ENCODE data around the gene PLPPR3.

Gene PLPPR3, protein sequence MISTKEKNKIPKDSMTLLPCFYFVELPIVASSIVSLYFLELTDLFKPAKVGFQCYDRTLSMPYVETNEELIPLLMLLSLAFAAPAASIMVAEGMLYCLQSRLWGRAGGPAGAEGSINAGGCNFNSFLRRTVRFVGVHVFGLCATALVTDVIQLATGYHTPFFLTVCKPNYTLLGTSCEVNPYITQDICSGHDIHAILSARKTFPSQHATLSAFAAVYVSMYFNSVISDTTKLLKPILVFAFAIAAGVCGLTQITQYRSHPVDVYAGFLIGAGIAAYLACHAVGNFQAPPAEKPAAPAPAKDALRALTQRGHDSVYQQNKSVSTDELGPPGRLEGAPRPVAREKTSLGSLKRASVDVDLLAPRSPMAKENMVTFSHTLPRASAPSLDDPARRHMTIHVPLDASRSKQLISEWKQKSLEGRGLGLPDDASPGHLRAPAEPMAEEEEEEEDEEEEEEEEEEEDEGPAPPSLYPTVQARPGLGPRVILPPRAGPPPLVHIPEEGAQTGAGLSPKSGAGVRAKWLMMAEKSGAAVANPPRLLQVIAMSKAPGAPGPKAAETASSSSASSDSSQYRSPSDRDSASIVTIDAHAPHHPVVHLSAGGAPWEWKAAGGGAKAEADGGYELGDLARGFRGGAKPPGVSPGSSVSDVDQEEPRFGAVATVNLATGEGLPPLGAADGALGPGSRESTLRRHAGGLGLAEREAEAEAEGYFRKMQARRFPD

DNA sequence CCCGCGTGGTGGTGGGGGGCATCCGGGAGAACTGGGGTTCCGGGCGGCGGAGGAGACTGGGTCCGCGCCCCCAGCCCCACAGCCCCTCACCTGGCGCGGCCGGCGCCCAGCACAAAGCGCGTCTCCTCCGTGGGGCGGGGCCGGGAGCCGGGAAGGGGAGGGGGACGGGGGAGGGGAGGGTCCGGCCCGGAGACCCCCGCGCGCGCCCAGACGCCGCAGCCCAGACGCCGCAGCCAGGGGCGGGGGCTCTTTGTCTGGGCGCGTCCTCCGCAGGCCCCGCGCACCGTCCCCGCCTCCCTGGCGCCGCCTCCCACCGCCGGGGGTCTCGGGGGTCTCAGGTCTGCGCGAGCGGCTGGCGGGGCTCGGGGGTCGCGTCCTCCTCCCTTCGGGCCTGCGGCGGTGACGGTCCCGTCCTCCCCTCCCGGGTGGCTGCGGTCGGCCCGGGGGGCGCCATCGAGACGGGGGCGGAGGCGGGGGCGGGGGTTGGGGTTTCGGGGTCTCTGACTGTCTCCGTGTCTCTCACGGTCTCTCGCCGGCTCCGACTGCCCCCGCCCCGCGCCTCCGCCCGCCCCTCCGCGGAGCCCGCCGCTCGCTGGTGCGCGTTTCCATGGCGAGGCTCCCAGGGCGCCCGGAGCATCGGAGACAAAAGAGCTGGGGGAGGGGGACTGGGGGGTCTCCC, at the start of gene PLPPR3:
Gene PLPPR3 (minus strand): TSS at position 131 of the 679 bp plus-strand sequence. CDS start 396 bp downstream, outside the sequence.
- no peak for DNase-seq

DNA sequence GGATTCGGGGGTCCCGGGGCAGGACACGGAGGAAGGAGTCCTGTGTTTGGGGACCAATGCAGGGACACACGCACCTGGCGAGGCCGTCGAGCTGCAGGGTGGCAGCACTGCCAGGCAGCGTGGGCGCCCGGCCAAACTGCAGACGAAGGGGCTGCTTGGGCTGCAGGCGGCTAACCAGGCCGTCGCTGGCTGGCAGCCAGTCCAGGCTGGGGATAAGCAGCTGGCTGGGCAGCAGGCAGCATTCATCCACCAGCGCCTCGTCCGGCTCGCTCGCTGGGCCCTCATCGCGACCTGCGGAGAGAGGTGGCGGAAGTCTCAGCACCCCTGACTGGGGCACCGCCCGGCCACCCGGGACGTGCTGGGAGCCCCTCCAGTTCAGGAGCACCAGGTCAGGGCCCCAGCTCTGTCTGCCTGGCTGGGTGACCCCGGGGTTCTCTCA, 49.2 kb upstream of the PLPPR3 start:
- no peak for DNase-seq

DNA sequence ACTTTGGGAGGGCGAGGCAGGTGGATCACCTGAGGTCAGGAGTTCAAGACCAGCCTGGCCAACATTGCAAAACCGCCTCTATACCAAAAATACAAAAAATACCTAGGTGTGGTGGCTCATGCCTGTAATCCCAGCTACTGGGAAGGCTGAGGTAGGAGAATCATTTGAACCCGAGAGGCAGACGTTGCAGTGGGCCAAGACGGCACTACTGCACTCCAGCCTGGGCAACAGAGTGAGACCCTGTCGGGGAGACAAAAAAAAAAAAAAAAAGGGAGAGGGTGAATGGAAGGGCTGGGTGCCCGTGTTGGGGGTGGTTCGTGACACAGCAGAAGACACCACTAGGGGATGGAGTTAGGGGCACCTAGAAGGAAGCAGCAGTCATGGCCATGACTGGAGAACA, 48.6 kb upstream of the PLPPR3 start:
- no peak for DNase-seq

DNA sequence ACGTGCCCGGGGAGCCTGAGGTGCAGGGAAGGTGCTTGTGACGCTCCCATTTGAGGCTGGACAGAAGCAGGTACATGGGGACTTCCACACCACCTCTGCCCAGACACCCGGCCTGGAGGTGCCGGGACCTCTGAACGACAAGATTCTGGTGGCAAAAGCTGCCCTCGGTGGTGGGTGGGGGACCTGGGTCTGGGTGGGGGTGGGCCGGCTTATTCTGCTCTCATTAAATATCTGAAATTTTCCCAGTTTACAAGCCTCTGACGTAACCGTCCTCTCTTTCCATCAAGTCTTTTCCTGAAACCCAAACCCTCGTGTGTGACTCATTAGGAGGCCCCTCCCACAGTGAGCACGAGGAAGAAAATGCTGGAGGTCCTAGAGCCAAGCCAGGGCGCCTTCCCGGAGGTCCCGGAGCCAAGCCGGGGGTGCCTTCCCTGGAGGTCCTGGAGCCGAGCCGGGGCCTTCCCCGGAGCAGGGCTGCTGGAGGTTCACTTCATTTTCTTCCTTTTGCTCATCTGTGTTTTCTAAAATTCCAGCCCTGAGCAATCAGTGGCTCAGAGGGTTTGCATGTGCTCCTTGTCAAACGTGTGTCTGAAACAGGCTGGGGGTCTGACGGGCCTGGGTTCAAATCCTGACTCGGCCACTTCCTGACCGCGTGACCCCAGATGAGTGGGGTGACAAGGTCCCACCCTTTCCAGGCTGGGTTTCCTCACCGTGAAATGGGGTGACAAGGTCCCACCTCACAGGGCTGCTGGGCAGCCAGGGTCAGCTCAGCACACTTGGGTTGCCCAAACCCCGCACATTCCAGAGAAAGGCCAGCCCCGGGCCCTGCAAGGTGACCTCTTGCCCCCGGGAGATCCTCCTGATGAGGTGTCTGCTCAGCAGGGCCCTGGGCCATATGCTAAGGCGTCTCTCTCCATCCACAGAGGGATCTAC, 47.8 kb upstream of the PLPPR3 start:
- DNase-seq: peak in 1 of 2 donors; percentile 28

DNA sequence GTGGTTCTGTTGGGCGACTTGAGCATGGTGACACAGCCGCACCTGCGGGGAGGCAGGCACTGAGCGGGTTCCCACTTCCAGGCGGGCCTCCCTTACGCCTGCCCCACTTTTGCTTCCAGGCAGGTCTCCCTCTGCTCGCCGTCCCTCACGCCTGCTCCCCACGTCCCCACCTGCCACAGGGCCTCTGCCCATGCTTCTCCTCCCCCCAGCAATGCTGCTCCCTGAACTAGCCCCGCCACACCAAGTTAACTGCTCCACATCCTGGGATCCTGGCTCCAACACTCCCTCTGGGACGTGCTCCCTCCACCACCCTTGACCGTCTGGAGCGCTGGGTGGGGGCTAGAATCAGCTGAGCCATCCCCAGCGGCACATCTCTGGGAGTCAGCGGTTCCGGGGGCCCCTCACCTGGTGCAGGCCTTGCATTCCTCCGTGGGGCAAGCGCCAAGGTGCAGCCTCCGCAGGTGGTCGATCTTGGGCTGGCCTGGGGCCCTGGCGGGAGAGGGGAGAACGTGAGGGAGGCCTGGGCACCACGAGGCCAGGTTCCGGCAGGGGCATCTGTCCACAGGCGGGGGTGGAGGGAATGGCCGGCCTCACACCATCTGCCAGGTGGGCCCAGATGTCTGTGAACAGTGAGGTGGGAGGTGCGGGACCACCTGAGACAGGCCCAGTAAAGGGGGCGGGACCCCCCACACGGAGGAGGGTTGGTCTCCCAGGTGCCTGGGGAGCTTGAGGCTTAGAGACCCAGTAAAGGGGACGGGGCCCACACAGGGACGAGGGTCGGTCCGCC, 46.9 kb upstream of the PLPPR3 start:
- no peak for DNase-seq

DNA sequence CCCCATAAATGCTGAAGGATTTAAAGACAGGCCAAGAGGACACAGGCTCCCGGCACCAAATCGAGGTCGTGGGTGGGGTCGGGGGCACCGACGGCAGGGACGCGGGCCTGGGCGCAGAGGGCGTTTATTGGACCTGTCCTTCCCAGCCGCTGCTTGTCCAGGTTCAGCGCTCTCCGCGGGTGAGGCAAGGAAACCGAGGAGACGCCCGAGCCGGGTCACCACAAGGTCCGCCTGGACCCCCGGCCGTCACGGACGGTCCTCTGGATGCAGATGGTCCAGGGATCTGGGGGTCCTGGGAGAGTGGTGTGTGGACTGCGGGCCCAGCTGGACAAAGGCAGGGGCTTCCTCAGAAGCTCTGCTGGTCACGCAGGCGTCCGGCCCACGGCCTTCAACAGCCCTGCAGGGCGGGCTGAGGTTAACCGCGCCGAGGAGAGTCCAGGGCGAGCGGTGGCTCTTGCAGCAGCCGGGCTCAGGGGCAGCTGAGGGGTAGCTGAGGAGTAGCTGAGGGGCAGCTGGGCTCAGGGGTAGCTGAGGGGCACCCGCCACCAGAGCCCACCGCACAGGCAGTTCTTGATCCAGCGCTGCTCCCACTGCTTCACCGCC, 46.2 kb upstream of the PLPPR3 start:
- no peak for DNase-seq

DNA sequence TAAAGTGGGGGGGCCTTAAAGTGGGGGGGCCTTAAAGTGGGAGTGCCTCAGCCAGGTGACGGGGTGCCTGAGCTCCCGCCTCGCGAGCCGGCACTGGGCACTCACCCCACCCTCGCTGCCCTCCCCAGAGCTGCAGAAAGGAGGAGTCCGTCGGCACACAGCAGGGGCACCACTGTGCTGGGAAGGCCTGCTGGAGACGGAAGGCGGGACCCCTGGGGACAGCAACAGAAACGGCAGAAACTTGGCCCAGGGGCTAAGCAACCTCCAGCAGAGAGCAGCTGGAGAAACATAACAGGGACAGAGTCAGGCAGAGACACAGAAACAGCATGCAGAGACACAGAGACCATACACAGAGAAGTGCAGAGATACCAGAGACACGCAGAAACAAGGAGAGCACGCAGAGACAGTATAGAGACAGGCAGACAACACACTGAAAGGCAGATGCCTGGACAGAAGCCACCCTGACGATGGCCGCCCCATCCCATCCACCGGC, 45.6 kb upstream of the PLPPR3 start:
- DNase-seq: no peak

DNA sequence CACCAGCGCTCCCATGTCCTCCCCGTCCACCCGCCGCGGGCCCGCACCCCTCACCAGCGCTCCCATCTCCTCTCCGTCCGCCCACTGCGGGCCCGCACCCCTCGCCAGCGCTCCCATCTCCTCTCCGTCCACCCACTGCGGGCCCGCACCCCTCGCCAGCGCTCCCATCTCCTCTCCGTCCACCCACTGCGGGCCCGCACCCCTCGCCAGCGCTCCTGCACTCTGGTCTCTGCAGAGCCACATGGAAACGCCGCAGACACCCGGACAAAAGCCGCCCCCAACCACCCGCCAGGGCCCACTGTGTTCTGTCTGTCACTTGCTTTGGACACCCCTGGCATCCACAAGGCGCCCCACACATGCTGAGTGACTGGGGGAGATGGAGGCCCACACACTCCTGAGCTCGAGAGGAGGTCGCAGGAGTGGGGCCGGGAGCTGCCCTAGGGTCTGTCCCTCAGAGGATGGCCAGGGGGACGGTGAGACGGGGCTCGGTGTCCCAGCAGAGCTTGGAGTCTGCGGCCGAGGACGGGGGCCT, 45.1 kb upstream of the PLPPR3 start:
- DNase-seq: no peak

DNA sequence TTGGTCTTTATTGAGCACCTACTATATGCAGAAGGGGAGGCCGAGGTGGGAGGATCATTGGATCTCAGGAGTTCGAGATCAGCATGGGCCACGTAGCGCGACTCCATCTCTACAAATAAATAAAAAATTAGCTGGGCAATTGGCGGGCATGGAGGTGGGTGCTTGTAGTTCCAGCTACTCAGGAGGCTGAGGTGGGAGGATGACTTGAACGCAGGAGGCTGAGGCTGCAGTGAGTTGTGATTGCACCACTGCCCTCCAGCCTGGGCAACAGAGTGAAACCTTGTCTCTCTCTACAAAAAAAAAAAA, 41.5 kb upstream of the PLPPR3 start:
- no peak for DNase-seq

DNA sequence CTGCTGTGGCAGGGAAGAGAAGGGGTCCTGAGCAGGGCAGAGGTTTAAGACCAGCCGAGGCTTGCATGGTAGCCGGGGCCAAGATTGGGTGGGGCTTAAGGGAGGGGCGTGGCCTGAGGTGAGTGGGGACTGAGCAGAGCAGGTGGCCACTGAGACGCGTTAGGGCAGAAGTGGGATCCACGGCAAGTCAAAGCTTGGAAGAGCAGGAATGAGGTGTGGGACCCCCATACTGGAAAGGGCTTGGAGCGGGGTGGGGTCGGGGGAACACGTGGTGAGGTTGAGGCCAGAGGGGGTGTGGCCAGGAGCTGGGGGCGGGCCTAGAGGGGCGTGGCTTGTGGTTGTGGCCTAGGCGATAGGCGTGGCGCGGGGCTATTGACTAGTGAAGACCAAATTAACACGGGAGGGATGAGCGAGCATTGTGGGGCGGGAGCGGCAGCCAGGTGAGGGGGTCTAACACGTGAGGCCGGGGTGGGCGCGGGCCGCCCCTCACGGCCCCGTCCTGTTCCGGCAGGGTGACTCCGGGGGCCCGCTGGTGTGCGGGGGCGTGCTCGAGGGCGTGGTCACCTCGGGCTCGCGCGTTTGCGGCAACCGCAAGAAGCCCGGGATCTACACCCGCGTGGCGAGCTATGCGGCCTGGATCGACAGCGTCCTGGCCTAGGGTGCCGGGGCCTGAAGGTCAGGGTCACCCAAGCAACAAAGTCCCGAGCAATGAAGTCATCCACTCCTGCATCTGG, 41.0 kb upstream of the PLPPR3 start:
- DNase-seq: peak; percentile 48 to 79

DNA sequence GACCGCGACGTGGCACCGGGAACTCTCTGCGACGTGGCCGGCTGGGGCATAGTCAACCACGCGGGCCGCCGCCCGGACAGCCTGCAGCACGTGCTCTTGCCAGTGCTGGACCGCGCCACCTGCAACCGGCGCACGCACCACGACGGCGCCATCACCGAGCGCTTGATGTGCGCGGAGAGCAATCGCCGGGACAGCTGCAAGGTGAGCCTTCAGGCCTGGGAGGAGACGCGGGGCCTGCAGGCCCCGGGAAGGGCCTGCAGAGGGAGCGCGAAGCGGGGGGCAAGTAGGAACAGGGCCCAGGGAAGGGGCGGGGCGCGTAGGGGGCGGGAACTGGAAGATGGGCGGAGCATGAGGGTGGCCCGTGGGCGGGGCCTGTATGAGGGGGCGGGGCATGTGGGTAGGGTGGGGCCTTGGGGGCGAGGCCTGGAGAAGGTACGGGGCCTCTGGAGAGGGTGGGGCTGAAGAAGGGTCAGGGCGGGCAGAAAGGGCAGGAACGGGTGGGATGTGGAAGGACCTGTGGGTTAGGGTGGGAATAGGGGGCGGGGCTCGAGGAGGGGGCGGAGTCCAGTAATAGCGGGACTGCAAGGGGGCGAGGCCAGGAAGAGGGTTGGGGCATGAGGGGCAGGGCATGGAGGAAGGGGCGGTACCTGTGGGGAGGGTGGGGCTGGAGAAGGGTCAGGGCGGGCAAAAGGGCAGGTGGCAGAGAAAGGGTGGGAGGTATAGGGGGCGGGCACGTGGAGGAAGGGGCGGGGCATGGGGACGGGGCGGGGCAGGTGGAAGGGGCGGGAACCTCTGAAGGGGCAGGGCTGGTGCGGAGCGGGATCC, 40.2 kb upstream of the PLPPR3 start:
- DNase-seq: peak; percentile 63 to 65

DNA sequence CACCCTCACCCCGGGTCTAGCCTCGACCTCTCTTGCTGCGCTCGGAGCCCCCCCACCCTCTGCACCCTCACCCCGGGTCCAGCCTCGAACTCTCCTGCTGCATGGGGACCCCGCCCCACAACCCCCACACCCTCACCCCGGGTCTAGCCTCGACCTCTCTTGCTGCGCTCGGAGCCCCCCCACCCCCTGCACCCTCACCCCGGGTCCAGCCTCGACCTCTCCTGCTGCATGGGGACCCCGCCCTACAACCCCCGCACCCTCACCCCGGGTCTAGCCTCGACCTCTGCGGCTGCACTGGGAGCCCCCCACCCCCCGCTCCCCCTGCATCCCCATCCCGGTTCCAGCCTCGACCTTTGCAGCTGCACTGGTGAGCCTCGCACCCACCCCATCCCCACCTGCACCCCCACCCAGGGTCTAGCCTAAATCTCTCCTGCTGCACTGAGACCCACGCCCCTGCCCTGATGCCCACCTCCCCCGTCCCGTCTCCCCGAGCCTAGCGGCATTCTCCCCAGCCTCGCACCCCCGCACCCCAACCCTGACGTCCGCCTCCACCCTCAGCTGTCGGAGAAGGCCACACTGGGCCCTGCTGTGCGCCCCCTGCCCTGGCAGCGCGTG, 39.5 kb upstream of the PLPPR3 start:
- DNase-seq: no peak

DNA sequence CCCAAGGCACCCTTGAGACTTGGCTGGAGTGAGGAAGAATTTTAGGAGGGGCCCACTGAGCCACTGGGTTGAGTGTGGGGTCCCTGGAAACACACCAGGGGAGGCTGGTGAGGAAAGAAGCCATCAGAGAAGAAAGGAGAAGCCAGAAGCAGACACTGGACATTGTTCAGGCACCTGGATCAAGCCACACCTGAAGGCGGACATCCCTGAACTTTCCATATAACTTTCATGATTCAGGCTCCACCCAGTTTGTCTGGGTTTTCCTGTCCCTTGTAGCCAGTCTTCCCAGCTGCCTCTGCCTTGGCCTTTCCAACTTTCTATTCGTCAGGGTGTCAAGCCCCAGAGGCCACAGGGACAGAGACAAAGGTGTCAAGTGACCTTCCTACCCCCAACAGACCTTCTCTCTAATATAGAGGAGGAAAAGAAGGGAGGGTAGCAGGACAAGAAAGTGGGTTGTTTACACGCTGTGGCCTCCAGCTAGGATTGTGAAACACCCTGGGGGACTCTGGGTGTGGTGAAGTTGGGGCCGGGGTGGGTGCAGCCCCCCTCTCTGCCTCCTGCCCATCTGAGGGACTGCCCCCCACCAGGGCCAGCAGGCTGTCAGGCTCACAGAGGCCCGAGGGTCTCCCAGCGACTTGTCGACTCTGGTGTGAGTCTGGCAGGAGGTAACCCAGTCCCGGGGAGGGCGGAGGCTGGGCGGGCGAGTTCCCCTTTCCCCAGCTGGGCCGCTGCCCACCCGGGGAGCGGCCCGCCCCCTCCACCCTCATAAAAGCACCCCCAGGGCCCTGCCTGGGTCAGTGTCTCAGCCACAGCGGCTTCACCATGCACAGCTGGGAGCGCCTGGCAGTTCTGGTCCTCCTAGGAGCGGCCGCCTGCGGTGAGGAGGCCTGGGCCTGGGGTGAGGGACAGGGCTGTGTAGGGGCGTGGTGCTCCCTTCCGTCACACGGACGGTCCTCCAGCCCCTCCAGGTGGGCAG, 37.4 kb upstream of the PLPPR3 start, which contains the start of gene CFD:
Gene CFD (plus strand): TSS at position 797 of the 976 bp plus-strand sequence. CDS start 26 bp downstream, at position 823.
- peak; percentile 23 to 56 for DNase-seq

DNA sequence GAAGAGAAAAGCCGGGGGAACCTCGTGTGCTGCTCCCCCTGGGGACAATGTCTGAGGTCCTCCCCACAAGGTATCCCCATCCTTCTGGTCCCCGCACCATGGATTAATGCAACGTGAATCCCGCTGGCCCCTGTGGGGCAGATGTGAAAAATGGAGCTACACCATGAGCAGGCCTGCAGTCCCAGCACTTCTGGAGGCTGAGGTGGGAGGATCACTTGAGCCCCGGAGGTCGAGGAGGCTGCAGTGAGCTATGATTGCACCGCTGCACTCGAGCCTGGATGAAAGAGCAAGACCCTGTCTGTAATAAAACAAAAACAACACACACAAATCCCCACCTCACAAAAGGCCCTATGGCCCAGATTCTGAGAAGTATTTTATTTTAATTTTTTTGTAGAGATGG, 36.5 kb upstream of the PLPPR3 start:
- no peak for DNase-seq

DNA sequence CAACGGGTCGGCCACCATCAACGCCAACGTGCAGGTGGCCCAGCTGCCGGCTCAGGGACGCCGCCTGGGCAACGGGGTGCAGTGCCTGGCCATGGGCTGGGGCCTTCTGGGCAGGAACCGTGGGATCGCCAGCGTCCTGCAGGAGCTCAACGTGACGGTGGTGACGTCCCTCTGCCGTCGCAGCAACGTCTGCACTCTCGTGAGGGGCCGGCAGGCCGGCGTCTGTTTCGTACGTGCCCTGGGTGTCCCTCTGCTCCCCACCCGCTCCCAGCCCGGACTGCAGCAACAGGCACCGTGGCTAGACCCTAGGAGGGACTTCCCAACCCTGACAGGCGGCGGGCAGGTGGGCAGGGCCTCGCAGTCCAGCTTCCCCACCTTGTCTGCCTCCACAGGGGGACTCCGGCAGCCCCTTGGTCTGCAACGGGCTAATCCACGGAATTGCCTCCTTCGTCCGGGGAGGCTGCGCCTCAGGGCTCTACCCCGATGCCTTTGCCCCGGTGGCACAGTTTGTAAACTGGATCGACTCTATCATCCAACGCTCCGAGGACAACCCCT, 33.9 kb upstream of the PLPPR3 start:
- DNase-seq: no peak

DNA sequence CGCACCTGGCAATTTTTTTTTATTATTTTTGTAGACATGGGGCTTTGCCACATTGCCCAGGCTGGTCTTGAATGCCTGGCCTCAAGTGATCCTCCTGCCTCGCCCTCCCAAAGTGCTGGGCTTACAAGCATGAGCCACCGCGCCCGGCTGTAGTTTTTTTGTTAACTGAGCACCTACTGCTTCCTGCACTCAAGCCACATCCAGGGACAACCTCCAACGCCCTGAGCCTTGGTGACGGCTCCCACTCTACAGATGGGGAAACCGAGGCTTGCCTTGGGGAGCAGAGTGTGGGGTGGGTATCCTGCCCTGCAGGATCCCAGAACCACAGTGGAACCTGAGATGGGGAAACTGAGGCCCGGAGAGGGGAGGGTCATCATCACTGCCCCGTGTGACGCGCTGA, 33.4 kb upstream of the PLPPR3 start:
- no peak for DNase-seq

DNA sequence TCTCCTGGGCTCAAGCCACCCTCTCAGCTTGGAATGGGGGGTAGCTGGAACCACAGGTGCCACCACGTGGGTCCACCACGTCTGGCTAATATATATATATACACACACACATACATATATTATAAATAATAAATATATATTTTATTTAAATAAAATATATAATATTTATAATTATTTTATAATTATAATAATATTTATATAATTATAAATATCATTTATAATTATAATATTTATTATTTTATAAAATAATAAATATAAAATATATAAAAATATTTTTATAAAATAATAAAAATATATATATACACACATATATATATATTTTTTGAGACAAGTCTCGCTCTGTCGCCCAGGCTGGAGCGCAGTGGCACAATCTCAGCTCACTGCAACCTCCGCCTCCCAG, 32.8 kb upstream of the PLPPR3 start:
- no peak for DNase-seq
